Measurements from ENCODE around the gene BNIP2.
"Not testable (repeated sequence)": the region's sequence is repeated elsewhere in the genome, so short reads cannot be mapped to it uniquely, and the experiment has no call there.

BNIP2 gene

DNA sequence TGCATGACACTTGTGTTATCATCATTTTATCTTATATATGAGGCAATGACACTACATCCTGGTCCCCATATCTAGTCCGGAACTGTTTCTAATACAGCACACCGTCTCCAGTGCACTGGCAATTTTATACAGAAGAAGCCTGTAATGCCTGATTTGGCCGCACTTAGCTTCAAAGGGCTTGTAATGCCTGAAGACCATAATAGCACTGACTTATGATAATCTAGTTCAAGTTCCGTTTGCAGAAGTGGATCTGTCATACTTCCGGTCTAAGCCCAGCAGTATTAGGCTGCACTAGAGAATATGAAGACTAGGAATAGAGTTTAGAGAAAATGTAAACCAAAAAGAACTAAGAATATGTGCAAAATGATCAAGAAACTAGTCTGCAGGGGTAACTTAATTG is 1.3 kb downstream of the BNIP2 start:
- DNase-seq: peak in 1 of 2 donors; percentile 71

DNA sequence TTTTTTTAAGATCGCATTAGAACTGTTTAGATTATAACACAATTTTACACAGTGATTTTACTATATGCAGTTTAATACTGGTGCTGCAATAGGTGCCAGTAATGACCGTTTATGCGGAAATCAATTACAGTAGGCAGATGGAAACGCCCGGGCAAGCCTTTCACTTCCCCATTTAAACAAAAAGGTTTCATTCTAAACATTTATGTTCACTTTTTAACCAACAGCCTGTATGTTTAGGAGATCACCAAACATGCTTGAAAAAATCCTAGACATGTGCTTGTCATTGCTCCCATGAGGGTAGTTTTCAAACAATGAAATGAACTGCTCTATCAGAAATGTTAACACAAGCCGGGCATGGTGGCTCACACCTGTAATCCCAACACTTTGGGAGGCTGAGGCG is 2.7 kb downstream of the BNIP2 start:
- peak in 1 of 2 donors; percentile 13 for DNase-seq

DNA sequence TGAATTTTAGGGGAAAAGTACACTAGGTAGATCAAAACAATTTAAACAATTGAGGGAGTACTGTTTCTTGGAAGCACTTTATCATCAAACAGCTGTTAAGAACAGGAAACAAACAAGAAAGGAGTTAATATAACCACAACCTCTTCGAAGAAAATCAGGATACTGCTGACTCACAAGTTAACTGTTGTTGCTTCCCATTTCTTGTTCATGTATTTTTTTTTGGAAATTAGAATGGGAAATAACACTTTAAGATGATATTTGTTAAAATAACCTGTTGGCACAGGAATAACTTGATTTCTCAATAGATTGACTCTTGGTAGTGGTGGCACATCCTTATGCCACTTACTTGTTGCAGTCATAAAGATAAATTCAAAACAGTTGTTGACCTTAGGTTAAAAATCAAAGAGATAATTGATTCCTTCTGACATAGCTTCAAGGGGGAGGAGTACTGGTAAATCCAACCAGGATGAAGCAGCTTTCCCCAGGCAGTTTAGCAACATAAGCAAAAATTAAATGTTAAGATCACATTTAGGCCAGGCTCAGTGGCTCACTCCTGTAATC is 3.3 kb downstream of the BNIP2 start:
- DNase-seq: peak in 1 of 2 donors; percentile 55

DNA sequence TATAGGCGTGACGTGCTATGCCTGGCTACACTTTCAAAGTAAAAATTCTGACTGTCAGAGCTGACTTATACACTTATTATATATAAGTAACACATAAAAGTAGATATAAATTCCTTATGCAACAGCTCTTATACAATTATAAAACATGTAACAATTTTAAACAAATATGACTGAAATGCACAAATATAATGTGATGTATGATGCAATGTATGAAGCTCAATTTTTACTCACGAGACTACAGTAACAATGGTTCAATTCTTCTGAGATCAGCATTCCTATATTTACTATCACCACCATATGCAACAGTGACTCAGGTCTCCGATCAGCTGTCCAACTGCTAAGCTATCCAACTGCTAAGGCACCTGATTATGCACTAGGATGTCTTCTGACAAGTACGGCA is 8.2 kb downstream of the BNIP2 start:
- no peak for DNase-seq

DNA sequence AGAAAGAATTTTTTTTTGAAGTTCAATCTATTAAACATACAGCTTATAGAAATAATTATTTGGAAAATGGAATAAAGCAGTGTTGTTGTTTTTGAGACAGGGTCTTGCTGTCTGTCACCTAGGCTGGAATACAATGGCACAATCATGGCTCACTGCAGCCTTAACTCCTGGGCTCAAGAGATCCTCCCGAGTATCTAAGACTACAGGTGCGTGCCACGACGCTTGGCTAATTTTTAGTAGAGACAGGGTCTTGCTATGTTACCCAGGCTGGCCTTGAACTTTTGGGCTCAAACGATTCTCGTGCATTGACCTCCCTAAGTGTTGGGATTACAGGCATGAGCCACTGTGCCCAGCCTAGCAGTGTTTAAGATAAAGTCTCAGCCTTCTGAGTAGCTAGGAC is 8.8 kb downstream of the BNIP2 start:
- no peak for DNase-seq

DNA sequence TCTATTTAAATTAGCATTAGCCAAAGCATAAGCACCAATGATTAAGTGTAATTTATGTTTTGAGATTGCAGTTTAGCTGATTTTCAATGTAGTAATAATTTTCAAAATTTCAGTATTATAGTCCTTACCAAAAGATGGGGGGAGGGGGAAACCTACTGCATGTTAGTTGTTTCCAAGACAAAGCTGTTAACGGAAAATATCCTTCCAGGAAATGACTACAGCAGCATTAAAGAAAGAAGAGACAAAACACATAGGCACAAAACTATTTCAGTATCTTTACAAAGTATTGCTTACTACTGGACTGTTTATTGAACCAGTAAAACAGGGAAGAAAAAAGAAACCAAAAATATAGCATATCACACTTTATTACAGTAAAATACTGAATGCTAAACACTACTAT is 10.5 kb downstream of the BNIP2 start:
- DNase-seq: peak in 1 of 2 donors; percentile 43

DNA sequence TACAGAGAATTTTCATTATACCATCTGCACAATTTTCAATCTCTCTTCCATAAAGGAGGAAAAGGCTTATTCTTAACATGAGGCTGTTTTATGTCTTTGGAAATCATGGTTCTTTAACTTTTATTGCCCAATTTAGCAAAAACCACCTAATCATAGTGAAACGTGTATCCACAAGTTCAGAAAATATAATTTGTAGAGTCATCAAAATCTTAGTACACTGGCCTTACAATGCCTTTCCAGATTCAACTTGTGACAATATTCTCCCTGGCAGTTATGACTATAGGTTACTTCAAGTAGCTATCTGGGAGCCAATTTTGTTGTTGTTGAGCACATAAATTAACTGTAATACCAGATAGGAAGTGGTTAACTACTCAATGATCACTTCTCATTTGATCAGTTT is 10.9 kb downstream of the BNIP2 start:
- DNase-seq: no peak

DNA sequence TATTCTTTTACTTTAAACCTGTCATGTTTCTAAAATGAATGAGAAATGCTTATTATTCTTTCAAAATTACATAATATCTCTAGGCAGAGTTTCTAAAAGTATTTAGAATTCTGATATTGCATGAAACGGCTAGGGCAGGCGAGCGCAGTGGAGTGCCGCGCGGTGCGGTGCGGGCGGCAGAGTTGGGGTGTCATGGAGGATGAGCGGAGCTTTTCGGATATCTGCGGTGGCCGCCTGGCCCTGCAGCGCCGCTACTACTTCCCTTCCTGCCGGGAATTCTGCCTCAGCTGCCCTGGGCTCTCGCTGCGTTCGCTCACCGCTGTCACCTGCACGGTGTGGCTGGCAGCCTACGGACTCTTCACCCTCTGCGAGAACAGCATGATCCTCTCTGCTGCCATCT is 12.6 kb downstream of the BNIP2 start:
- no peak for DNase-seq

DNA sequence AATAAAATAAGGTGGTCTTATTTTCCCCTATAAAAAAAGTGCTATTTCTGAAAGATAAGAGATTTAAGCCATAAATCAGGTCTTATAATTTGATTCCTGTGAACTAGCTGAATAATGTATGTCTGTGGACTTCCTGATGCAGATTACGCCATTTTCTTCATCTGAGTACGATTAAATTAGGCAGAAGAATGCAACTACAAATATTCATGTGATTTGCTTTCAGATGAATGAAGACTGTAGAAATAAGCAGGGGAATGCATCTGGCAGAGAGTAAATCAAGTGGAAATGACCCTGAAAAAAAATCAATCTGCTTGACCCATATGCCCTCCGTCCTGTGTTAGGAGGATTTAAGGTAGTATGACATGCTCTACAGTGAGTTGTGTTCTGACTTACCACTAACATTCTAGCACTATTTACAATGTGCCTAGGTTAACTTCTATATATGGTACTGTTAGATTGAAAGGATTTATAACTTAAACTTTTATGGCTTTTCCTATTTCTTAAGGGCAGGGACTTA is 14.7 kb downstream of the BNIP2 start:
- DNase-seq: no peak

DNA sequence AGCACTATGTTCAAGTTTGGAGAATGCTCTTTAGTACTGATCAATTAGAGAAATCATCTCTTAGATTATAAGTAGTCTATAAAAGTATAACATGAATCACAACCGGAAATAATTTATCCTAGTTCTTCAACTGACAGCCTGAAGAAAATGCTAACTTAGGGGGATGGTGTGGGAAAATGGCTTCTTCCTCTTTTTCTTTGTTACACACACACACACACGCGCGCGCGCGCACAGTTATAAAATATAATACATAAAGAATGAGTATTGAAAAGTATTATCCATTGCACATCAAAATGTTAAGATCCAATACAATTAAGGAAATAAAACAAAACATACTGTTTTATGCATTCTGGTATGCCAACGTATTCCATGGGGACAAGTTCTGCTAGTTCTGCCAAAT is 20.6 kb downstream of the BNIP2 start:
- DNase-seq: peak in 1 of 2 donors; percentile 20

DNA sequence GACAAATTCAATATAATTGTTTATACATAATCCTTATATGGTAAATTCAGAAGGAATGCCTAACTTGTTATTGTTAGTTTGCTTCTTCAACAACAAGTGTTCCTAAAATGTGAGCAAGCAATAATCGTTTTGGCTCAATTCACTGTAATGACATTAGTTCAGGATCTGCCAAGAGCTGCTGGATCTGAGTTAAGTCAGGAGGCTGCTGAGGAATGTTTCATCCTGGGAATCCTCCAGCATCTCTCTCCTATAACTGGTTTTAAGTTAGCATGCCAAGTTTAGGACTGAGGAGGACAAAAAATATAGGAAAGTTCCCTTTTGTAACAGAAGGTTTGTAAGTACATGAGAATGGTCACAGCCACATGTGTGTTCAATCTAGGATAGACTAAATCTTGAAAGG is 26.9 kb downstream of the BNIP2 start:
- no peak for DNase-seq

DNA sequence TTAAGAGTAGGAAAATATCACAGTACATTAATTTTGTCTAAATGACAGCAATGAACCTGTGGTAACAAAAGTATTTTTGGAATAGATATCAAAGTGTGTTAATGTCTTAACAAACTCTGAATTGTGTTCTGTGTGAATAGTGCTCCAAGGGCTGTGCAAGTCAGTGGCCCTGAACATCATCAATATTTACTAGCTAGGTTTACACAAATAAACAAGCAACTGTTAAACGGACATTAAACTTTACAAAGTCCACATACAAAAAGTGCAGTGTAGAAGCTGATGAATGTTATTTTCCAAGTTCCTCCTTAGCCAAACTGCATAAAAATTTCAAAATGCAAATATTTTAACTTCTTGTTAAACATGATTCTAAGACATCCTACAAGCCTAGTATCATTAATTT is 29.8 kb downstream of the BNIP2 start:
- no peak for DNase-seq

DNA sequence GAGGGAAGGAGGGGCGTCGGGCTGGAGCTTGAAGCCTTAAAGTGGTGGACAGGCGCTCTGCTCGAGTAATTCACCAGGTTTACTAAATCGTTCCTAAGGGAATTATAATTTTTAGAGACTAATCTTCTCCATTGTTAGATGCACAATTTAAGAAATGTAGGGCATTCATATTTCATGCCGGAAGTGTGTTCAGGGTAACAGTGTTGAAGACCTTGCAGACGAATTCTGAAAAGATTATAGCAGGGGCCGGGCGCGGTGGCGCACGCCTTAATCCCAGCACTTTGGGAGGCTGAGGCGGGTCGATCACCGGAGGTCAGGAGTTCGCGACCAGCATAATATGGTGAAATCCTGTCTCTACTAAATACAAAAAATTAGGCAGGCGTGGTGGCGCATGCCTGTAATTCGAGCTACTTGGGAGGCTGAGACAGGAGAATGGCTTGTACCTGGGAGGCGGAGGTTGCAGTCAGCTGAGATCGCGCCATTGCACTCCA is 31.4 kb downstream of the BNIP2 start:
- DNase-seq: no peak

DNA sequence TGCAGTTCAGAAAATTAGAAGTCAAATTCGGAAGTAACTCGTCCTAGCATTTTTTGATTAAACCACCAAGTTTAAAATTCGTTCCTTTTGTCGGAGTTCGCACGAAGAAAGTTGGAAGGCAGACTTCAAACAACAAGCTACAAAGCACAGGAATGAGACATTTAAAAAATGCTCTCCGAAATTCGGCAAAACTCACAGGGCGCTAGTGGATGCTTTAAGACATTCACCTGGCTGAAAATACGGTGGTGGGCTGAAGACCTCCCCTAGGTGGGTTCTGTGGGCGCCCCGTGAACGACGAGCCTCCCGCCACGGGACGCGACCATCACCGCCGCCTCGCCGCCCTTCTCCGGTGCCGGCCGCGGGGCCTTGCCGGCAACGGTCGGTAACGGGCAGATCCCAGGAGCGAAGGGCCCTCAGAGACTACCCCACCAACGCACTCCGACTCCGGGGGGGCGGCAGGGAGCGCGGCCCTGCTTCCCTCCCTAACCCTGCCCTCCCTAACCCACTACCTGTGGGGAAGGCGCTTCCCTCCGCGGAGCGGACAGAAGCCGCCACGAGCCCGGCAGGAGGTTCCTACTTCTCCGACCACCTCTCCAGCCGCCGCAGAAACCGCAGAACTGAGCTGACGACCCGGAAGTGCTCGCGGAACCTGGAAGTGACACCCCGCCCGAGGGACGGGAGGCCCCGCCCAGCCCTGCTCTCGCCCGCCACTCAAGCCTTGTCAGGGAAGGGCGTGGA is 32.1 kb downstream of the BNIP2 start, which contains the start of gene GTF2A2:
Gene GTF2A2 (minus strand): TSS at position 619 of the 738 bp plus-strand sequence. CDS start 5,238 bp downstream, outside the sequence.
- peak; percentile 88 to 92 for DNase-seq

DNA sequence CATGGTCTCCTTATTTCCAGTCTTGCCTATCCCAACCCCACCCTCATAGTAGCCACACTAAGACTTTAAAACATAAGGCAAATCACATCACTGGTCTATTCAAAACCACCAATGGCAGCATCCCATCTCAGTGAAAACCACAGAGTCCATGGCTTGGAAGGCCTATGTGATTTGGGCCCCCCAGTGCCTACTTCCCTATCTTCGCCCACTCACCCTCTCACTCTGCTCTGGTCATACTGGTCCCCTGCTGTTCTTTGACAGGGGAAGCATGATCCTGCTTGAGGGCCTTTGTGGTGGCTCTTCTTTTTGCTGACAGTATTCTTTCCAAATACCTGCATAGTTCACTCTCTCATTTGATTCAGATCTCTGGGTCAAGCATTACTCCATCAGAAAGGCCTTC is 35.1 kb downstream of the BNIP2 start:
- DNase-seq: no peak

DNA sequence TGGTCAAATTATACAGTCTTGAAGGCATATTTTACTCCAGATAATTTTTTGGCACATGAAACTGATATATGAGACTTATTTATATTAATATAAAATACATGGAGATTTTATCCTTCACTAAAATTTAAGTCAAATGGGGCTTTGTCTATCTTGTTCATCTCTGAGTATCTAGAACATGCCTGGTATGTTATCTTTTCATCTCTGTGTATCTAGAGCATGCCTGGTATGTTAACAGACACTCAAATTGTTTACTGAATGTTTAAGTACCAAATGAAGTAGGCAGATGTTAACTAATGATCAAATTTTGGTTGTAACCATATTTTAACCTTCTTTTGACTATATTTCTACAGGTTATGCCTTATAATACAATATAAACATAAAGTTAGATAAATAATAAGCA is 39.5 kb downstream of the BNIP2 start:
- no peak for DNase-seq

DNA sequence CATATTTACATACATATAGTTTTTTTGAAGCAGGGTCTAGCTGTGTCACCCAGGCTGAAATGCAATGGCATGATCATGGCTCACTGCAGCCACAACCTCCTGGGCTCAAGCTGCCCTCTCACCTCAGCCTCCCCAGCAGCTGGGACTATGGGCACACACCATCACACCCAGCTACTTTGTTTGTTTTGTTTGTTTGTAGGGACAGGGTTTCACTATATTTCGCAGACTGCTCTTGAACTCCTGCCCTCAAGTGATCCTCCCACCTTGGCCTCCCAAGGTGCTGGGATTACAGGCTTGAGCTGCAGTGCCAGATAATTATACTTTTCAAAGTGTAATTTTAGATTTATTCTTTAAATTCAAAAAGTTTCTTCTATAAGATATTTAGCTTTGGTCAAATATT is 42.0 kb downstream of the BNIP2 start:
- DNase-seq: no peak

DNA sequence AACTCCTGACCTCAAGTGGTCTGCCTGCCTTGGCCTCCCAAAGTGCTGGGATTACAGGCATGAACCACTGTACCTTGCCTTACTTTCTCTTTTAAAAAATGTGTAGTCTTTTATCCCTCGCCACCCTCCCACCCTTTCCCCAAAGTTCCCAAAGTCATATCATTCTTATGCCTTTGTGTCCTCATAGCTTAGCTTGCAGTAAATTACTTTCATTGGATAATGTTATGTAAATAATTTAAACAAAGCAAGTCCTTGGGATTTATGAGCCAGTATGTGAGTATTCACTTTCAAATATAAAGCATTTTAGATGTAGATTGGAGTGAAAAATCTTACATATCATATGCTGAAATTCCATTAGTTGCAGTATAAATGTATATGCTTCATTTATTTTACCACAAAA is 42.8 kb downstream of the BNIP2 start:
- no peak for DNase-seq

DNA sequence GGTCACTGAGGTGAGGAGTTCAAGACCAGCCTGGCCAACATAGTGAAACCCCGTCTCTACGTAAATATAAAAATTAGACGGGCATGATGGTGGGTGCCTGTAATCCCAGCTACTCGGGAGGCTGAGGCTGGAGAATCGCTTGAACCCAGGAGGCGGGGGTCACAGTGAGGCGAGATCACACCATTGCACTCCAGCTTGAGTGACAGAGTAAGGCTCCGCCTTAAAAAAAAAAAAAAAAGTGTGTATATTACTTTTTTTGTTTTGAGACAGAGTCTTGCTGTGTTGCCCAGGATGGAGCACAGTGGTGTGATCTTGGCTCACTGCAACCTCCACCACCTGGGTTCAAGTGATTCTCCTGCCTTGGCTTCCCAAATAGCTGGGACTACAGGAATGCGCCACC is 43.3 kb downstream of the BNIP2 start:
- not testable (repeated sequence) for DNase-seq

DNA sequence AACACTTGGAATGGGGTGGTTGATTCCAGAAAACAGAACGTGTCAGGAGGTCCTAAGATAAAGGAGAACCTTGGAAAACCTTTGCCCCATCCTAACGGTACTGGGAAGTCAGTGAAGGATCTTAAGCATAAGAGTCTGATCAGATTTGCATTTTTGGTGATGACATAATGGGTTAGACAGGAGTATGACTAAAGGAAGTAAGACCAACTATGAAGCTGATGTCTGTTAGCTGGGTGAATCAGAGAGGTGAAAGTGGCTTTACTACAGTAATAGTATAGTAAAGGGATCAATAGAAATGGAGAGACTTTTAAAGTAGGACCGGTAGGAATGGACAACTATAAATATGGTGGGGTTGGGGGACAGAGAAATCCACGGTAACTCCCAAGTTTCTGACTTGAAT is 44.4 kb downstream of the BNIP2 start:
- no peak for DNase-seq

DNA sequence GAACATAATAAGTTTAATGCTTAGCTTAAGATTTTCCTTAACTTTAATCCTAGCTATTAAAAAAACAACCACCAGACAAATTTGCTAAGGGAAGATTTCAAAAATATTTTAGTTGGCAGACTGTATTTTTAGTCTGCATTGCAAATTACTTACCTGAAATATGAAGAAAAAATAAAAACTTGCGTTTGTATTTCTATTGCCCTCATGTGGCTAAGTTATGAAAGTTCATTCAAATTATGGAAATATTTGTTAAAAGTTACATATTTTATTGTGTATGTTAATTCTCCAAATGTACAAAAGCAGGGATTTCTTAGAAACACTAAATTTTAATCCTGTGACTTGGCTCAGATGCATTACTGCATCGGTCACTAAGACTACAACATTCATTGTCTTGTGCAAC is 46.8 kb downstream of the BNIP2 start:
- DNase-seq: no peak

DNA sequence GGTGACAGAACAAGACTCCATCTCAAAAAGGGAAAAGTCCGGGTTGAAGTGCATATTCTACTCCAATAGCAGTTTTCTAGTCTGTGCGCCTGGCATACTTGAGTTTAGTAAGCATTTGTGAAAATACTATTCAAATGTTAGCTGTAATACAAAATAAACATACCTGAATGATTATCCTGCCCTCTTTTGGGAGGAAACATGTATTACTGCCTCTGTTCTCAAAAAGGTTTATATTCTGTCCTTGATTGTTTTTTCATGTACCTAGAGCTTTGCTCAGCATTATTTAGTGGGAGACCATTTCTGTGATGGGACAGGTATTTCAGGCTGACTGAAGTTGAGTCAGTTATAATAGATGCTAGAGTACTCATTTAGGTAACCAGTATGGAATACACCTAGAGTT is 51.6 kb downstream of the BNIP2 start:
- DNase-seq: not testable (repeated sequence)

DNA sequence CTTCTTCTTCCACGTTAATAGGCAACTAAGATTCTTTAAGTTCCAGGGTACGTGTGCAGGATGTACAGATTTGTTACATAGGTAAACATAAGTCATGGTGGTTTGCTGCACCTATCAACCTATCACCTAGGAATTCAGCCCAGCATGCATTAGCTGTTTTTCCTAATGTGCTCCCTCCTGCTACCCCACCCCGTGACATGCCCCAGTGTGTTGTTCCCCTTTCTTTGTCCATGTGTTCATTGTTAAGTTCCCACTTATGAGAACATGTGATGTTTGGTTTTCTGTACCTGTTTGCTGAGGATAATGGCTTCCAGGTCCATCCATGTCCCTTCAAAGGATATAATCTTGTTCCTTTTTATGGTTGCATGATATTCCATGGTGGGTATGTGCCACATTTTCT is 52.9 kb downstream of the BNIP2 start:
- no peak for DNase-seq

DNA sequence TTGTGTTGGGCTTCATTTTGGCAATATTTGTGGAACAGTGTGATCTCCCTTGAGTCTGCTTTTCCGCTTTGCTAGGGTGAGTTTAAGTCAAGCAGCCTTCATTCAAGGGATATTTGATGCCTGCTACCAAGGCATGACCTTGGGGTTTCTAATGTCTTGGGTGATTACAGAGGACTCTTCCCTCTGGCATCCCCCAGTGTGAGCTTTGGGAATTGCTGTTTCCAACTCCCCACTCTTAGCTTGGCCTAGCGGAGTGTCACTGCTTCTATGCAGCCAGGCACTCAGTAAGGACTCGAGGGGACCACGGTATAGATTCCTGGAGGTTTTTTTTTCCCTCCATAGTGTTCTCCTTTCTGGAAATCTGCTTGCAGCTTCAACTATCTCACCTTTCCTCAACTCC is 56.4 kb downstream of the BNIP2 start:
- no peak for DNase-seq

DNA sequence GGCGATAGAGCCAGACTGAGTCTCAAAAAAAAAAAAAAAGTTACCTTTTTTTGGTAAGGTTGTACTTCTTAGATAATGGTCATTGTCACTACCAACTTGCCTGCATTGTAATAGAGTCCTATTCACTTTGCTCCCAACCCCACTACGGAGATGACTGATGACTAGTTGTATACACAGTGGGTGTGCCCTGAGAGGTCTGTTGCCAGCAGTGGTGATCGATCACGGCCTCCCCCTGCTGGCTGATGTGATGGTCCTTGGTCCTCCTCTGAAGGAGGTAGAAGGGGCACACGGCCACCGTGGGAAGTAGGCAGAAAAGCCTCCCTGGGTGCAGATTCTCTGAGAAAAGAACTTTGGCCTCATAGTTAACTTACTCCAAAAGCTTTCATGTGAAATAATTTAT is 66.8 kb downstream of the BNIP2 start:
- DNase-seq: peak in 1 of 2 donors; percentile 46
